ENCODE results near the gene DCTN2. TPM values are rescaled to one million over a fixed set of nuclear protein-coding genes. Genes with fewer than 3 reads are reported as not detected.

The DCTN2 gene
- total and polyA plus RNA-seq, 4 donors: 122 to 159 (median 133) TPM

DNA sequence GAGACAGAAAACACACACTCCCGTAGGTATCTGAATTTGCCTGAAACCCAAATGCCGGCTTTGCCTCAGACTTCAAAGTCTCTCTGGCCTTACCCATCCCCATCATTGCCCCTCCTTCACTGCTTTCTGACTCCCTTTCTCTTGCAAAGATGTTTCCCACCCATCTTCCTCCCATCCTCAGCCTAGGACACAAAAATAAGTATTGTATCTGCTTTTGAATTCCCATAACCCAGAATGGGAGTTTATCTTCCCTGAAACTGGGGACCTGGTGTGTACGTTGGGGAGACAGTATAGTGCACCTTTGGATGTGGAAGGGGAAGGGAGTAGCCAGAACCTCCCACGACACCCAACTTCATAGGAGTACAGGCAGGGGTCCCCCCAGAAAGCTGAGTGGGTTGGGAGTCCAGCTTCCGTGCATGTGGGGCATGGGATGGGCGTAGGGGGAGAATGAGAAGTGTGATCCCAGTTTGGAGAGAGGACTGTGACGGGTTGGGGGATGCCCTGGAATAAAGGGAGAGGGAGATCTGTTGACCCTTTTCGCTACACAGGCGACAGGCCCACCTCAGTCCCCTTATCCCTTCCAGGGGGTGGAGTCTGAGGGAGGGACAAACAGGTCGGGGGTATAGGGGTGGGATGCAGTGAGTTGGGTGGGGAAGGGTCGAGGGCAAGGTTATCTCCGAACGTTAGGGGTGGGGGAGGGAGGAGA is 2.4 kb upstream of the DCTN2 start:
- no peaks in the 10 kb centered on the region for H3K36me3 ChIP-seq (ENCODE audit: control insufficient read depth in 1 of 2, insufficient read depth in 2 of 2, low read length in 1 of 2)
- H3K4me3 ChIP-seq (ENCODE audit: low read length in 2 of 2): peak overlapping the region; percentile 21 to 70
- DNase-seq (no peak), ATAC-seq (ENCODE audit: low FRiP score) (no peak)
- H3K27ac ChIP-seq (ENCODE audit: low read depth in 1 of 2, low read length in 2 of 2): no peak overlapping the region
- intact Hi-C loops (cut with DNase I): no loop called here
- H3K27me3 ChIP-seq (ENCODE audit: control insufficient read depth in 1 of 2, insufficient read depth in 2 of 2, low read length in 1 of 2): no peaks in the 10 kb centered on the region
- 33 to 37% methylated on average over 13 of the region's 13 CpGs for WGBS, 2 donors
- no peaks in the 10 kb centered on the region for H3K4me1 ChIP-seq (ENCODE audit: control insufficient read depth in 1 of 2, insufficient read depth in 2 of 2, low read length in 2 of 2)
- H3K9me3 ChIP-seq (ENCODE audit: control insufficient read depth, low read length): no peaks in the 10 kb centered on the region

DNA sequence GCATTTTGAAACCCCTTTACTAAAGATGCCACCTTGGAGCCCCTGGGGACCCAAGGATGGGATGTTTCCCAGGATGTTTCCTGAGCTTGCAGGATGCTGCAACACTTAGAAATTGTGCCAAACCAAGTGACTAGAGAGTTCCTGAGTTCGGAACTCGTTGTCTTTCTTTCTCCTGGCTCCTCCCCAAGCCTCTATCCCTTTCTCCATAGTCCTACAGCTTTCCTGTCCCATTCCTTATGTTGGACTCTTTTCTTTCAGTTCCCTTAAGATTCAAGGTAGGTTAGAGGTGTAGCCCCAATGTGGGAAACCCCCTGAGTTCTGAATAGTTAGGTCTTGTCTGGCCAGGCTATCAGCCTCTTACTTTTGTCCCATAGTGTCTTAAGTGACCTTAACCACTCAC is 1.5 kb upstream of the DCTN2 start:
- intact Hi-C loops (cut with DNase I): no loop called here
- 72 to 74% methylated on average over 2 of the region's 2 CpGs for WGBS, 2 donors
- Histone ChIP-seq H3K4me3 (ENCODE audit: low read length in 2 of 2) (no peak overlapping the region), H3K4me1 (ENCODE audit: control insufficient read depth in 1 of 2, insufficient read depth in 2 of 2, low read length in 2 of 2) (no peaks in the 10 kb centered on the region), H3K9me3 (ENCODE audit: control insufficient read depth, low read length) (no peaks in the 10 kb centered on the region), H3K27ac (ENCODE audit: low read depth in 1 of 2, low read length in 2 of 2) (no peak overlapping the region), H3K27me3 (ENCODE audit: control insufficient read depth in 1 of 2, insufficient read depth in 2 of 2, low read length in 1 of 2) (no peaks in the 10 kb centered on the region), H3K36me3 (ENCODE audit: control insufficient read depth in 1 of 2, insufficient read depth in 2 of 2, low read length in 1 of 2) (no peaks in the 10 kb centered on the region)
- no peak for ATAC-seq (ENCODE audit: low FRiP score)
- DNase-seq: no peak

DNA sequence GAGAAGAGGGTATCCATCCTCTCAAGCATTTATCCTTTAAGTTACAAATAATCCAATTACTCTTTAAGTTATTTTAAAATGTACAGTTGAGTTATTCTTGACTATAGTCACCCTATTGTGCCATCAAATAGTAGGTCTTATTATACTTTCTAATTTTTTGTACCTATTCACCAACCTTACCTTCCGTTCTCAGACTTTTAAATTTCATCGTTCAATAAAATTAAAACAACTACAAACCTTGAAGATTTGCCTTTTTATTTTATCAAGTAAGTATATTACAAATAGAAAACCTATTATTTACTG is 972 bp upstream of the DCTN2 start:
- ATAC-seq (ENCODE audit: low FRiP score): no peak
- DNase-seq: no peak
- H3K27ac ChIP-seq (ENCODE audit: low read depth in 1 of 2, low read length in 2 of 2): no peak overlapping the region
- H3K27me3 ChIP-seq (ENCODE audit: control insufficient read depth in 1 of 2, insufficient read depth in 2 of 2, low read length in 1 of 2): no peaks in the 10 kb centered on the region
- 96 to 98% methylated on average over 2 of the region's 2 CpGs for WGBS, 2 donors
- H3K4me3 ChIP-seq (ENCODE audit: low read length in 2 of 2): no peak overlapping the region
- no peaks in the 10 kb centered on the region for H3K36me3 ChIP-seq (ENCODE audit: control insufficient read depth in 1 of 2, insufficient read depth in 2 of 2, low read length in 1 of 2)
- H3K4me1 ChIP-seq (ENCODE audit: control insufficient read depth in 1 of 2, insufficient read depth in 2 of 2, low read length in 2 of 2): no peaks in the 10 kb centered on the region
- no peaks in the 10 kb centered on the region for H3K9me3 ChIP-seq (ENCODE audit: control insufficient read depth, low read length)
- intact Hi-C loops (cut with DNase I): no loop called here

DNA sequence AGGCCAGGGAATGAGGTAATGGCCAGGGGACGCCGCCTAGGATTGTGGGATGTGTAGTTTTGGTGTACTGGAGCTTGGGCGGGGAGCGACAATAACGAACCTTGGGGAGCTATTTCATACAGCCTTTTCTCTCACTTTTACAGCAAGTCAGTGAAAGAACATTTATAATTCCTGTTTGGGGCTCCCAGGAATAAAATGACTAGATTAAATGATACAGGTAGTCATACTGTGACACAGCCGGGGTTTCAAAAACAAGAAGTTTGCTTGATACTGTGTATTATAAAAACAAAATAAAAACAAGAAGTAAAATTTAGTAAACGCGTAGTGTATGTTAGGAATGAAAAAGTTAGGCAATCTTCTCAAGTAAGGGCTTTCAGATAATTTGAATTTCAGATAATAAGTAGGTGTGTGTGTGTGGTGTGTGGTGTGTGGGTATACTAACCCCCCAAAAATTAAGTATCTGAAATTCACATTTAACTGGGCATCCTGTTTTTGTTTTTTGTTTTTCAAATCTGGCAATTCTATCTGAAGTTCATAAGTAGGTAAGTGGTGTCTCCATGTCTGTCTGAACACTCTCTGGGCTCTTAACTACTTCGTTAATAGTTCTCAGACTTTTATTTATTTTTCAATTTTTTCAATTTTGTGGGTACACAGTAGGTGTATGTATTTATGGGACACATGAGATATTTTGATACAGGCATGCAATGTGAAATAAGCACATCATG is 458 bp upstream of the DCTN2 start:
- no peaks in the 10 kb centered on the region for H3K4me1 ChIP-seq (ENCODE audit: control insufficient read depth in 1 of 2, insufficient read depth in 2 of 2, low read length in 2 of 2)
- H3K27ac ChIP-seq (ENCODE audit: low read depth in 1 of 2, low read length in 2 of 2): no peak overlapping the region
- no peak for ATAC-seq (ENCODE audit: low FRiP score)
- H3K4me3 ChIP-seq (ENCODE audit: low read length in 2 of 2): peak overlapping the region in 1 of 2 donors; percentile 12
- intact Hi-C loops (cut with DNase I): loop anchor here in 1 of 2 donors (2.0 kb wide), 1 partner anchor 23 kb away; no protein-coding TSS in a partner anchor
- no peaks in the 10 kb centered on the region for H3K36me3 ChIP-seq (ENCODE audit: control insufficient read depth in 1 of 2, insufficient read depth in 2 of 2, low read length in 1 of 2)
- 21% methylated on average over 9 of the region's 9 CpGs for WGBS, 2 donors
- no peak for DNase-seq
- H3K27me3 ChIP-seq (ENCODE audit: control insufficient read depth in 1 of 2, insufficient read depth in 2 of 2, low read length in 1 of 2): no peaks in the 10 kb centered on the region
- no peaks in the 10 kb centered on the region for H3K9me3 ChIP-seq (ENCODE audit: control insufficient read depth, low read length)

DNA sequence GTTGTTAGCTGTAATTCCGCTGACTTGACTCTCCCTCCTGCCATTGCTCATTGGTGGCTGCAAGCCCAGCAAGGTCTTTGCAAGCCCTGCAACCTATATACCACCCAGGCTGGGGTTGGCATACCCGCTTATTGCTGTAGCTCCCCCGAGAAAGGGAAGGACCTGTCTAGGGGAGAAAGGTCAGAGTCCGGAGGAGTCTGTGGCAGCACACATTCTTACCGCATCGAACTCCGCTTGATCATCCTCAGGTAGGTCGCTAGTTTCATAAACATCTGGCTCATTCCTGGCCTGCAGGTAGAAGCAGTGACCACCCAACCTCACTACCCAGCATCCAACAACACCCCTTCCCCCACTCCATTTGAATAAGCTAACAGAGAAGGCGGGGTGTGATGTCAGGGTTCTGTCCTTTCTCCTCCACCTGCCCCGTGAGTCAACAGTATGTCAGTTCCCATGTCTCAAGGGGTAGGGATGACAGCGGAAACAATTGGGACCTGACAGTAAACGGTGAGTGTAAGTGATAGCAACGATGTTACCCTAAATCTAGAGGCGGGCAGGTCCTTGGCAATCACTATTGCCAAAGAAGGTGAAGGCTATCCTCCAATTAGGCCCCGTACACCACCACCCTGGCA is 1.1 kb downstream of the DCTN2 start:
- H3K27me3 ChIP-seq (ENCODE audit: control insufficient read depth in 1 of 2, insufficient read depth in 2 of 2, low read length in 1 of 2): no peaks in the 10 kb centered on the region
- ATAC-seq (ENCODE audit: low FRiP score) (no peak), DNase-seq (no peak)
- intact Hi-C loops (cut with DNase I): loop anchor here in 1 of 2 donors (2.0 kb wide), 1 partner anchor 21 kb away; no protein-coding TSS in a partner anchor
- H3K27ac ChIP-seq (ENCODE audit: low read depth in 1 of 2, low read length in 2 of 2): no peak overlapping the region
- no peaks in the 10 kb centered on the region for H3K4me1 ChIP-seq (ENCODE audit: control insufficient read depth in 1 of 2, insufficient read depth in 2 of 2, low read length in 2 of 2)
- WGBS, 2 donors: 59 to 60% methylated on average over 15 of the region's 15 CpGs
- peaks cover 0 to 4% of the 10 kb centered on the region in 2 donors for H3K36me3 ChIP-seq (ENCODE audit: control insufficient read depth in 1 of 2, insufficient read depth in 2 of 2, low read length in 1 of 2)
- peak overlapping the region; percentile 73 to 82 for H3K4me3 ChIP-seq (ENCODE audit: low read length in 2 of 2)
- no peaks in the 10 kb centered on the region for H3K9me3 ChIP-seq (ENCODE audit: control insufficient read depth, low read length)

DNA sequence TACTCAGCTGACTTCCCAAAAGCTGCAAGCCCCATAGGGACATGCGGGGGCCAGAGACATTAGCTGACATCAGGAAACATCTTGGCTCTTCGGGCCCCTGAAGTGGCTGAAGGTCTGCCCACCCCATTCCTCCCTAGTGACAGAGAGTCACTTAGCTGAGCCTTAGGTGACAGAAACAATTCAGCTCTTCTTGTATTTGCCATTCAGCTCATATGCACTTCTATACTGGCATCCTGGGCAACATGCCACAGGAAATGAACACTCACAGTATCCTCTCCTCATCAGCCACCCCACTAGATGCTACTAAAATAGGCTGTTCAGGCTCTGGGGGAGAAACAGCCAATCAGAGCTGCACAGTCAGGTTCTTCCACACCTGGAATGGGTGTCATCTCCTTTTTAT is 3.4 kb downstream of the DCTN2 start:
- no peaks in the 10 kb centered on the region for H3K27me3 ChIP-seq (ENCODE audit: control insufficient read depth in 1 of 2, insufficient read depth in 2 of 2, low read length in 1 of 2)
- H3K9me3 ChIP-seq (ENCODE audit: control insufficient read depth, low read length): no peaks in the 10 kb centered on the region
- 88% methylated on average over 2 of the region's 2 CpGs for WGBS, 2 donors
- no peak overlapping the region for H3K27ac ChIP-seq (ENCODE audit: low read depth in 1 of 2, low read length in 2 of 2)
- intact Hi-C loops (cut with DNase I): no loop called here
- no peak overlapping the region for H3K4me3 ChIP-seq (ENCODE audit: low read length in 2 of 2)
- H3K36me3 ChIP-seq (ENCODE audit: control insufficient read depth in 1 of 2, insufficient read depth in 2 of 2, low read length in 1 of 2): peaks cover 3 to 6% of the 10 kb centered on the region in 2 donors
- DNase-seq (no peak), ATAC-seq (ENCODE audit: low FRiP score) (no peak)
- no peaks in the 10 kb centered on the region for H3K4me1 ChIP-seq (ENCODE audit: control insufficient read depth in 1 of 2, insufficient read depth in 2 of 2, low read length in 2 of 2)

DNA sequence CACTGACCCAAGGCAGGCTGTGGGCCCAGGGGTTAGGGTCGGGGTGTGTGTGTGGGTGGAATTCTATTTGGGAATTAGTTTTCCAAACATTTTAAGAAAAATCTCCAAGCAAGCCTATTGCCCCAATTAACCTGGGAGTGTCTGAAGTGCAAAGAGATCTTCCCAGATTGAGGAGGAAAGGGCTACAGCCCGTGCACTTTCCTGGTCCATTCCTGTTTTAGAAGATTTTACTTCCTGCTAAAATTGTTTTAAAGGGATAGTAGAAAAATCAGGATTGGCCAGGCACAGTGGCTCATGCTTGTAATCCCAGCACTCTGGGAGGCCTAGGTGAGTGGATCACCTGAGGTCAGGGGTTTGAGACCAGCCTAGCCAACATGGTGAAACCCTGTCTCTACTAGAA is 5.3 kb downstream of the DCTN2 start:
- ATAC-seq (ENCODE audit: low FRiP score) (no peak), DNase-seq (no peak)
- H3K9me3 ChIP-seq (ENCODE audit: control insufficient read depth, low read length): no peaks in the 10 kb centered on the region
- 85% methylated on average over 2 of the region's 2 CpGs for WGBS, 2 donors
- no peaks in the 10 kb centered on the region for H3K27me3 ChIP-seq (ENCODE audit: control insufficient read depth in 1 of 2, insufficient read depth in 2 of 2, low read length in 1 of 2)
- H3K36me3 ChIP-seq (ENCODE audit: control insufficient read depth in 1 of 2, insufficient read depth in 2 of 2, low read length in 1 of 2): peaks cover 3 to 8% of the 10 kb centered on the region in 2 donors
- H3K4me1 ChIP-seq (ENCODE audit: control insufficient read depth in 1 of 2, insufficient read depth in 2 of 2, low read length in 2 of 2): no peaks in the 10 kb centered on the region
- no peak overlapping the region for H3K27ac ChIP-seq (ENCODE audit: low read depth in 1 of 2, low read length in 2 of 2)
- no peak overlapping the region for H3K4me3 ChIP-seq (ENCODE audit: low read length in 2 of 2)
- intact Hi-C loops (cut with DNase I): no loop called here

DNA sequence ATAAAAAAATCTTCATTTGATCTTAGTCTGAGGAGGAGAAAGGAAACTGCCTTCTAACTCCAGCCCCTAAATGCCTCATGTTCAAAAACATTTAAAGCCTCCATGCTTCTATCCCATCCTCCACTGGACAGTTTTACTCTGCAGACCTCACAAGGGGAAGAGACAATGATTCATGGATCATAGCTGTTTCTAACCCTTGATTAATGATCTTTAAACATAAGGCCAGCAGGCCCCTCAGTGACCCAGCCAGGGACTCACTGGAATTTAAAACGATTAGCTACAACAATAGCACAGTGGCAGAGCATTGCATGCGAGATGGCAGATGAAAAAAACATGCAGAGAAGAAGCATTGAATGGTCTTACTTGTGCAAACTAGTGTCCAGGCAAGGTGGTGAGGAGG is 6.0 kb downstream of the DCTN2 start:
- no peaks in the 10 kb centered on the region for H3K9me3 ChIP-seq (ENCODE audit: control insufficient read depth, low read length)
- no peak overlapping the region for H3K27ac ChIP-seq (ENCODE audit: low read depth in 1 of 2, low read length in 2 of 2)
- H3K36me3 ChIP-seq (ENCODE audit: control insufficient read depth in 1 of 2, insufficient read depth in 2 of 2, low read length in 1 of 2): peaks cover 3 to 8% of the 10 kb centered on the region in 2 donors
- no peaks in the 10 kb centered on the region for H3K27me3 ChIP-seq (ENCODE audit: control insufficient read depth in 1 of 2, insufficient read depth in 2 of 2, low read length in 1 of 2)
- H3K4me1 ChIP-seq (ENCODE audit: control insufficient read depth in 1 of 2, insufficient read depth in 2 of 2, low read length in 2 of 2): no peaks in the 10 kb centered on the region
- ATAC-seq (ENCODE audit: low FRiP score): no peak
- DNase-seq: no peak
- WGBS, 2 donors: 24 to 27% methylated on average over 2 of the region's 2 CpGs
- intact Hi-C loops (cut with DNase I): no loop called here
- H3K4me3 ChIP-seq (ENCODE audit: low read length in 2 of 2): no peak overlapping the region

Data from aorta (tissue), 5 donors.